IMR-90 (cell line): ENCODE data around the gene MPZL3. TPM values are rescaled to one million over a fixed set of nuclear protein-coding genes. Genes with fewer than 3 reads are reported as not detected.

Source experiments
- ATAC-seq: fragments of 200-7000 bp; cut with Tn5 transposase; 2 replicates; pipeline ENCODE4 v1.9.1; 2020; ENCODE audit warnings: low read depth, mild to moderate bottlenecking, moderate library complexity
- BruUV-seq: library from RNA; stranded (reverse); fragments of 400-500 nt; replicated peaks from 2 replicates; lab custom pipeline; 2021; lab: Mats Ljungman, UMichigan
- CTCF ChIA-PET: fragments of 300-600 bp; formaldehyde crosslinking; extraction: SDS; loops from one replicate; lab custom pipeline; 2021; ENCODE audit warnings: antibody characterized with exemption; lab: Yijun Ruan, JAX
- POLR2A ChIA-PET: fragments of 300-600 bp; sonication (Branson Sonifier 250); formaldehyde crosslinking; loops from one replicate; lab custom pipeline; 2022; ENCODE audit warnings: antibody characterized with exemption; ENCODE audit not compliant: unreplicated experiment; lab: Charles Lee
- DNase-seq: peaks from one replicate; pipeline ENCODE4 v3.0.0; 2013
- H2AFZ ChIP-seq: replicated peaks from 2 replicates; pipeline ENCODE3; 2013; ENCODE audit warnings: low read length, mild to moderate bottlenecking; ENCODE audit not compliant: poor library complexity
- H2AK5ac ChIP-seq: 2 replicates; pipeline ENCODE4 v1.6.1; 2013; ENCODE audit warnings: low read depth, low read length, inconsistent platforms
- H2AK9ac ChIP-seq: replicated peaks from 2 replicates; pipeline ENCODE3; 2013; ENCODE audit warnings: mild to moderate bottlenecking, low read depth, low read length, moderate library complexity; ENCODE audit not compliant: poor library complexity
- H2BK120ac ChIP-seq: 2 replicates; pipeline ENCODE4 v1.6.1; 2013; ENCODE audit warnings: low read depth, low read length, inconsistent platforms
- H2BK15ac ChIP-seq: 3 replicates; pipeline ENCODE4 v1.6.1; 2013; ENCODE audit warnings: low read depth, low read length, inconsistent platforms
- H2BK20ac ChIP-seq: 2 replicates; pipeline ENCODE4 v1.6.1; 2013; ENCODE audit warnings: low read depth, mild to moderate bottlenecking, inconsistent platforms, low read length, moderate library complexity
- H2BK5ac ChIP-seq: 2 replicates; pipeline ENCODE4 v1.6.1; 2013; ENCODE audit warnings: mild to moderate bottlenecking, low read depth, low read length, inconsistent platforms; ENCODE audit not compliant: poor library complexity, severe bottlenecking
- H3K14ac ChIP-seq: replicated peaks from 2 replicates; pipeline ENCODE4 v1.6.1; 2013; ENCODE audit warnings: low read depth, low read length, inconsistent platforms
- H3K18ac ChIP-seq: 2 replicates; pipeline ENCODE4 v1.6.1; 2013; ENCODE audit warnings: low read depth, low read length, control low read depth
- H3K23ac ChIP-seq: 2 replicates; pipeline ENCODE4 v1.6.1; 2013; ENCODE audit warnings: low read depth, low read length, inconsistent platforms
- H3K27ac ChIP-seq: 2 replicates; pipeline ENCODE4 v1.5.1; 2013; ENCODE audit warnings: mild to moderate bottlenecking, control low read depth, low read length; ENCODE audit not compliant: insufficient read depth
- H3K27me3 ChIP-seq: 2 replicates; pipeline ENCODE4 v1.6.1; 2013; ENCODE audit warnings: low read length; ENCODE audit not compliant: control insufficient read depth, insufficient read depth
- H3K36me3 ChIP-seq: 2 replicates; pipeline ENCODE4 v1.6.1; 2013; ENCODE audit warnings: low read length, mixed read lengths; ENCODE audit not compliant: control insufficient read depth, insufficient read depth
- H3K4ac ChIP-seq: 2 replicates; pipeline ENCODE4 v1.6.1; 2013; ENCODE audit warnings: low read depth, low read length, inconsistent platforms
- H3K4me1 ChIP-seq: 2 replicates; pipeline ENCODE4 v1.6.1; 2013; ENCODE audit warnings: low read length, mixed read lengths; ENCODE audit not compliant: control insufficient read depth, insufficient read depth
- H3K4me2 ChIP-seq: 2 replicates; pipeline ENCODE4 v1.6.1; 2013; ENCODE audit warnings: low read depth, mild to moderate bottlenecking, control low read depth, low read length, moderate library complexity
- H3K4me3 ChIP-seq: 2 replicates; pipeline ENCODE4 v1.5.1; 2013; ENCODE audit warnings: low read depth, mild to moderate bottlenecking, control low read depth, low read length, moderate library complexity; ENCODE audit not compliant: insufficient read depth
- H3K56ac ChIP-seq: 2 replicates; pipeline ENCODE4 v1.6.1; 2013; ENCODE audit warnings: low read length, inconsistent platforms; ENCODE audit not compliant: insufficient read depth; ENCODE audit errors: extremely low read depth
- H3K79me1 ChIP-seq, 2 experiments: 2 replicates each; pipeline ENCODE4 v1.6.1; 2013; ENCODE audit warnings: low read length in 2 of 2, inconsistent platforms in 1 of 2, low read depth in 1 of 2
- H3K9ac ChIP-seq: 2 replicates; pipeline ENCODE4 v1.6.1; 2013; ENCODE audit warnings: low read depth, low read length, control low read depth
- H3K9me1 ChIP-seq: 2 replicates; pipeline ENCODE4 v1.6.1; 2013; ENCODE audit warnings: low read length, inconsistent platforms; ENCODE audit not compliant: insufficient read depth
- H3K9me3 ChIP-seq: 2 replicates; pipeline ENCODE4 v1.6.1; 2013; ENCODE audit warnings: low read length; ENCODE audit not compliant: control insufficient read depth, insufficient read depth
- H4K20me1 ChIP-seq: 2 replicates; pipeline ENCODE4 v1.6.1; 2013; ENCODE audit warnings: low read length, inconsistent platforms; ENCODE audit not compliant: insufficient read depth
- H4K5ac ChIP-seq: 2 replicates; pipeline ENCODE4 v1.6.1; 2013; ENCODE audit warnings: mild to moderate bottlenecking, low read depth, low read length, control low read depth
- H4K8ac ChIP-seq, 2 experiments: 2 replicates each; pipeline ENCODE4 v1.6.1; 2013; ENCODE audit warnings: low read depth in 2 of 2, low read length in 2 of 2, control low read depth in 1 of 2, inconsistent platforms in 1 of 2
- H4K91ac ChIP-seq: 2 replicates; pipeline ENCODE4 v1.6.1; 2013; ENCODE audit warnings: low read depth, low read length, inconsistent platforms; ENCODE audit not compliant: insufficient read depth
- BHLHE40 ChIP-seq: fragments of 150-350 bp; IDR thresholded peaks from 2 replicates; pipeline ENCODE4 v1.6.1; 2016; ENCODE audit warnings: mild to moderate bottlenecking, low read depth, low read length
- CEBPB ChIP-seq: IDR thresholded peaks from 2 replicates; pipeline ENCODE4 v1.6.1; 2012; ENCODE audit warnings: low read depth, low read length, improper control_type of control experiment
- CHD1 ChIP-seq: IDR thresholded peaks from 2 replicates; pipeline ENCODE4 v1.6.1; 2012; ENCODE audit warnings: low read depth, low read length, improper control_type of control experiment
- FOS ChIP-seq: fragments of 150-350 bp; IDR thresholded peaks from 2 replicates; pipeline ENCODE4 v1.6.1; 2016; ENCODE audit warnings: low read depth, low read length
- MAFK ChIP-seq: IDR thresholded peaks from 2 replicates; pipeline ENCODE4 v1.6.1; 2012; ENCODE audit warnings: low read depth, low read length, improper control_type of control experiment
- MAZ ChIP-seq: IDR thresholded peaks from 2 replicates; pipeline ENCODE4 v1.6.1; 2012; ENCODE audit warnings: low read depth, mild to moderate bottlenecking, low read length, improper control_type of control experiment, moderate library complexity, borderline replicate concordance
- MXI1 ChIP-seq: IDR thresholded peaks from 2 replicates; pipeline ENCODE4 v1.6.1; 2012; ENCODE audit warnings: low read depth, mild to moderate bottlenecking, low read length, moderate library complexity, borderline replicate concordance
- NFE2L2 ChIP-seq: fragments of 150-350 bp; IDR thresholded peaks from 2 replicates; pipeline ENCODE4 v1.6.1; 2016; ENCODE audit warnings: low read depth, mild to moderate bottlenecking, low read length
- POLR2A ChIP-seq: IDR thresholded peaks from 2 replicates; pipeline ENCODE4 v1.6.1; 2012; ENCODE audit warnings: mild to moderate bottlenecking, low read depth, low read length
- RAD21 ChIP-seq: IDR thresholded peaks from 2 replicates; pipeline ENCODE4 v1.6.1; 2012; ENCODE audit warnings: low read length, improper control_type of control experiment
- RCOR1 ChIP-seq: IDR thresholded peaks from 2 replicates; pipeline ENCODE4 v1.6.1; 2012; ENCODE audit warnings: mild to moderate bottlenecking, low read length, improper control_type of control experiment; ENCODE audit not compliant: insufficient replicate concordance
- RFX5 ChIP-seq: IDR thresholded peaks from 2 replicates; pipeline ENCODE4 v1.8.0; 2012; ENCODE audit warnings: low read depth, mild to moderate bottlenecking, low read length, moderate library complexity
- SMC3 ChIP-seq: fragments of 150-350 bp; IDR thresholded peaks from 2 replicates; pipeline ENCODE4 v1.6.1; 2016; ENCODE audit warnings: low read depth, mild to moderate bottlenecking, antibody characterized with exemption, low read length, moderate library complexity
- USF2 ChIP-seq: fragments of 150-350 bp; IDR thresholded peaks from 2 replicates; pipeline ENCODE4 v1.6.1; 2017; ENCODE audit warnings: mild to moderate bottlenecking, antibody characterized with exemption, low read length, low read depth
- WGBS, 2 experiments: methylation state at CpG; one replicate each; pipeline versions ENCODE4 v1.1.5 to v1.1.7; 2013; ENCODE audit warnings: missing lambda C conversion rate in 2 of 2; ENCODE audit not compliant: insufficient read length in 1 of 2; ENCODE audit errors: extremely low coverage in 2 of 2; 5-methylcytosine and 5-hydroxymethylcytosine counted together
- dilution Hi-C: fragments of 300-500 bp; cut with HindIII; formaldehyde crosslinking; loops from one replicate; pipeline ENCODE4 v1.14.3; 2018; ENCODE audit warnings: low sequenced_read_pairs; ENCODE audit not compliant: unreplicated experiment
- in situ Hi-C: fragments of 300-500 bp; cut with MboI; formaldehyde crosslinking; loops from 3 replicates; pipeline ENCODE4 v1.14.3; 2019; ENCODE audit warnings: low sequenced_read_pairs, inconsistent platforms, mixed read lengths
- intact Hi-C: fragments of 100-400 bp; cut with micrococcal nuclease; formaldehyde crosslinking; loops from 2 replicates; pipeline ENCODE4 v1.10.0; 2022
- polyA plus RNA-seq, 3 experiments: library from polyadenylated mRNA; depleted of rRNA; stranded (reverse); fragments of >200 nt; gene quantifications; 2 replicates each; pipeline ENCODE4 v1.2.3, GENCODE V29; 2012; ENCODE audit warnings: low replicate concordance in 1 of 3
- total RNA-seq: library from RNA; depleted of rRNA; stranded (reverse); fragments of >200 nt; gene quantifications from 2 replicates; pipeline ENCODE4 v1.2.3, GENCODE V29; 2012
- TF ChIP-seq, protein P1 (sequence below): conservative IDR thresholded peaks from 2 replicates; pipeline ENCODE4 v1.5.1; 2012; ENCODE audit warnings: mild to moderate bottlenecking, low read depth, low read length, improper control_type of control experiment
- TF ChIP-seq, protein P2 (sequence below): fragments of 150-350 bp; IDR thresholded peaks from 2 replicates; pipeline ENCODE4 v1.6.1; 2016; ENCODE audit warnings: low read depth, mild to moderate bottlenecking, low read length, moderate library complexity, borderline replicate concordance

The MPZL3 gene
- total and polyA plus RNA-seq, 2 of the 4 experiments (the other 2 are of a cell fraction), result 0.15 to 0.36 TPM

DNA sequence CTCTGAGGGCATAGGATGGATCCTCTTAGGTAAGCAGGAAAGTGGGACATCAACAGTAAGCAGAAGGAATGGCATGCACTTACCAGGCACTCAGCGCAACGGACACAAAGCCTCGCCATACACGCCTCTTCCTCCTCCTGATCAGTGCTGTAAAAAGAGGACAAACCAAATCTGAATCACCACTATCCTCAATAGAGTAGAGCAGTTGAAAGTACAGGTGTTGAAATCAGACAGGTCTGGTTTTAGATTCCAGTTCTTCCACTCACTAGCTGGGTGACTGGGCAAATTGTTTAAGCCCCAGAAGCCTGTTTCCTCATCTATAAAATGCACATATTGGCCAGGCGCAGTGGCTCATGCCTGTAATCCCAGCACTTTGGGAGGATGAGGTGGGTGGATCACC lies 18.8 kb downstream of the MPZL3 start:
- Histone ChIP-seq H3K4ac (no peak overlapping the region), H3K56ac (no peak overlapping the region), H2BK5ac (no peak overlapping the region), H4K8ac (no peak overlapping the region), H2BK20ac (no peak overlapping the region), H3K27ac (no peak overlapping the region), H2BK120ac (no peak overlapping the region), H4K20me1 (no peaks in the 10 kb centered on the region), H4K5ac (no peak overlapping the region), H3K27me3 (no peaks in the 10 kb centered on the region; the same call in 1 of the 2 replicates), H3K4me1 (no peaks in the 10 kb centered on the region), H2AK5ac (no peak overlapping the region), H3K14ac (no peak overlapping the region), H3K23ac (no peak overlapping the region), H3K4me2 (no peak overlapping the region), H2AK9ac (no peak overlapping the region), H3K79me1 (no peaks in the 10 kb centered on the region), H2AFZ (no peak overlapping the region), H3K9me1 (no peaks in the 10 kb centered on the region), H2BK15ac (no peak overlapping the region), H3K9me3 (no peaks in the 10 kb centered on the region), H3K18ac (no peak overlapping the region), H3K9ac (no peak overlapping the region), H3K4me3 (no peak overlapping the region), H3K36me3 (no peaks in the 10 kb centered on the region), H4K91ac (no peak overlapping the region)
- intact Hi-C loops, result no loop called here
- POLR2A ChIA-PET, result no interaction called here
- in situ Hi-C loops, result no loop called here
- no peak for TF ChIP-seq NFE2L2
- TF ChIP-seq, protein P1, sequence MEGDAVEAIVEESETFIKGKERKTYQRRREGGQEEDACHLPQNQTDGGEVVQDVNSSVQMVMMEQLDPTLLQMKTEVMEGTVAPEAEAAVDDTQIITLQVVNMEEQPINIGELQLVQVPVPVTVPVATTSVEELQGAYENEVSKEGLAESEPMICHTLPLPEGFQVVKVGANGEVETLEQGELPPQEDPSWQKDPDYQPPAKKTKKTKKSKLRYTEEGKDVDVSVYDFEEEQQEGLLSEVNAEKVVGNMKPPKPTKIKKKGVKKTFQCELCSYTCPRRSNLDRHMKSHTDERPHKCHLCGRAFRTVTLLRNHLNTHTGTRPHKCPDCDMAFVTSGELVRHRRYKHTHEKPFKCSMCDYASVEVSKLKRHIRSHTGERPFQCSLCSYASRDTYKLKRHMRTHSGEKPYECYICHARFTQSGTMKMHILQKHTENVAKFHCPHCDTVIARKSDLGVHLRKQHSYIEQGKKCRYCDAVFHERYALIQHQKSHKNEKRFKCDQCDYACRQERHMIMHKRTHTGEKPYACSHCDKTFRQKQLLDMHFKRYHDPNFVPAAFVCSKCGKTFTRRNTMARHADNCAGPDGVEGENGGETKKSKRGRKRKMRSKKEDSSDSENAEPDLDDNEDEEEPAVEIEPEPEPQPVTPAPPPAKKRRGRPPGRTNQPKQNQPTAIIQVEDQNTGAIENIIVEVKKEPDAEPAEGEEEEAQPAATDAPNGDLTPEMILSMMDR, result no peak
- TF ChIP-seq MAFK, result no peak
- TF ChIP-seq RFX5, result no peak
- TF ChIP-seq CHD1, result no peak
- no peak for TF ChIP-seq MAZ
- TF ChIP-seq RCOR1, result no peak
- TF ChIP-seq, protein P2, sequence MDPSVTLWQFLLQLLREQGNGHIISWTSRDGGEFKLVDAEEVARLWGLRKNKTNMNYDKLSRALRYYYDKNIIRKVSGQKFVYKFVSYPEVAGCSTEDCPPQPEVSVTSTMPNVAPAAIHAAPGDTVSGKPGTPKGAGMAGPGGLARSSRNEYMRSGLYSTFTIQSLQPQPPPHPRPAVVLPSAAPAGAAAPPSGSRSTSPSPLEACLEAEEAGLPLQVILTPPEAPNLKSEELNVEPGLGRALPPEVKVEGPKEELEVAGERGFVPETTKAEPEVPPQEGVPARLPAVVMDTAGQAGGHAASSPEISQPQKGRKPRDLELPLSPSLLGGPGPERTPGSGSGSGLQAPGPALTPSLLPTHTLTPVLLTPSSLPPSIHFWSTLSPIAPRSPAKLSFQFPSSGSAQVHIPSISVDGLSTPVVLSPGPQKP, result no peak
- no peak for TF ChIP-seq RAD21
- TF ChIP-seq SMC3, result no peak
- TF ChIP-seq CEBPB, result no peak
- no peak for TF ChIP-seq FOS
- no peak for TF ChIP-seq POLR2A
- no peak for TF ChIP-seq MXI1
- TF ChIP-seq BHLHE40, result no peak
- TF ChIP-seq USF2, result no peak
- DNase-seq, result no peak
- dilution Hi-C loops, result no loop called here
- no peak for ATAC-seq
- CTCF ChIA-PET, result no interaction called here
- BruUV-seq, result no TSS peak
- no CpG with 5 or more reads among the region's 5 CpGs for WGBS, 2 experiments
